HG02798 (cell line): ENCODE results near the gene M6PR.
"Not testable (repeated sequence)": the region's sequence is repeated elsewhere in the genome, so short reads cannot be mapped to it uniquely, and the experiment has no call there.

Experiments
- ATAC-seq: cut with Tn5 transposase; IDR thresholded peaks from one replicate; pipeline ENCODE4 v1.9.1; 2021; ENCODE audit warnings: mild to moderate bottlenecking; ENCODE audit not compliant: unreplicated experiment, poor library complexity

Gene M6PR

DNA sequence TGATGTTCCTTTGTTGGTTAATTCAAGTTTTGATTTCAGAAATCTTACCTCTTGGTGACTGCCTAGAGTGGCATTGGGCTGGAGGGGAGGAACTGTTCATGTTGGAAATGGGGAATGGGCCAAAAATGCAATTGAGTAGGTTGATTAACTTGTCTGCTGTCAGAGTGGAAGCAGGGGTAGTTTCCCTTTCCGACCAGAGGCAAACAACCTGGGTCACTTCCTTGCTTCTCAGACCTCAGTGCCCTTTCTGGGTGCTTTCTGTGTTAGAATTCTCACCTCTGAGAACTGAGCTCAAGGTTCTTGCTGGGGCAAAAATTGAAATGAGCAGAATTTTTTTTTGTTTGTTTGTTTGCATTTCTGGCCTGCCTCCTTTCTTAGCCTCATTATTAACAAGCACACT is 2.3 kb upstream of the M6PR start:
- ATAC-seq, result no peak

DNA sequence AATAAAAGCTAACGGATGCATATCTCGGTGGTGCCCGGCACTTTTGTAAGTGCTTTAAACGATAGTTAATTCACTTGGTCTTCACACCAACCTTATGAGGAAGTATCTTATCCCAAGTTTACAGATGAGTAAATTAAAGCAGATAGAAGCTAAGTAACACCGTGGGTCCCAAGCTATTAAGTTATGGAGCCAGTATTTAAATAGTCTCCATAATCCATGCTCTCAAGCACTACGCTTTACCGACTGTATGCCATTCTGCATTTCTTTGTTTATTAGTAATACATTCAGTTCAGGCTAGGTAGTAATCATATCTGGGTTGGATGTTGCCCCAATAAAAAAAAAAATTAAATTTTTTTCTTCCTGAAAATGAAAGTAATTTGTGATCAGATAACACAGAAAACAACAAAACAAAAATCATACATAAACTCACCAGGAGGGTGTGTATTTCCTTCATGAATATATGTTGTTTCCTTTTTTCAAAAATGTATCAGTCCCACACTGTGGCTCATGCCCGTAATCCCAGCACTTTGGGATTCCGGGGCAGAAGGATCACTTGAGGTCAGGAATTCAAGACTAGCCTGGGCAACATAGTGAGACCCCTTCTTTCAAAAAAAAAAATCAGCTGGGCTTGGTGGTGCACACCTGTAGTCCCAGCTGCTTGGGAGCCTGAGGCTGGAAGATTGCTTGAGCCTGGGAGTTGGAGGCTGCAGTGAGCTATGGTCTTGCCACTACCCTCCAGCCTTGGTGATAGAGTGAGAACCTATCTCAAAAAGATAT is 1.4 kb upstream of the M6PR start:
- ATAC-seq, result no peak

DNA sequence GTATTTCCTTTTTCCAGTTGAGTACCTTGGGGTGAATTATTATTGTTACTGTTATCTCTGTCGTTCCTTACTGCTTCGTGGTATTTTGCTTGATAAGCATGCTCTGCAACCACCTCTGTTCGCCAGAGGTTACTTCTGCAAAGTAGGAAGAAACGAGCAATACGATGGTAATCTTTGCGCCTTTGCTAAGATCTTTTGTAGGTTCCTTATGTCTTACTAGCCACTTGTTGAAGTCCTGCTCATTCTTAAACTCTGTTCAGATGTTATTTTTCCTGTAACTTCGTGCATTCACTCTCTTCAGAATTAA is 729 bp upstream of the M6PR start:
- peak; percentile 9 for ATAC-seq

DNA sequence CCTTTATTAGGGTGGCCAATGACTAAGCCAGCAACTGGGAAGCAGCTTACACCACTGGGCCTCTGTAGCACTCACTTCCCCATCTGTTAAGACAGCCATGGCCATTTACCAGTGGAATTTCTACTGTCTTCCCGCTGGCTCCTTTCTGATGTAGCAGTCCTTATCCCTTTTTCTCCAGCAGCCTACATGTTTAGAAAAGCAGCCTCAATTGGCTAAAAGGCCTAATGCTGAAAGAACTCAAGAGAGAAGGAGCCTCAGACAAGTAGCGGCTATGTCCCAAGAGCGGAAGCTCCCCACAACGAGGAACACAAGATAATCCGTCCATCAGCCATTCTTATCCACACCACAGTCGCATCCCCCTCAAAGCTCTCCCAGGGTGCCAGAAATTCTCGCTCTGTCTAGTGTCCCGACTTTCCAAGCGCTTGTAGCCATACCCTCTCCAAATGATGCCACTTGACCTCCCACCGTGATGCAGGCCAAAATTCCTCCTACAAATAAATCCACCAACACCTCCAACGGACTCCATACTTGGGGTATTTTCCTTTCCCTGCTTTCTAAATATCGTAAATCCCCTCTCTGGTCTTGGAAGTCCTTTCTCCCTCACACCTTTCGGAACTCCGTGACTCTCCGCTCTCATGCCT is 624 bp downstream of the M6PR start:
- ATAC-seq, result no peak

DNA sequence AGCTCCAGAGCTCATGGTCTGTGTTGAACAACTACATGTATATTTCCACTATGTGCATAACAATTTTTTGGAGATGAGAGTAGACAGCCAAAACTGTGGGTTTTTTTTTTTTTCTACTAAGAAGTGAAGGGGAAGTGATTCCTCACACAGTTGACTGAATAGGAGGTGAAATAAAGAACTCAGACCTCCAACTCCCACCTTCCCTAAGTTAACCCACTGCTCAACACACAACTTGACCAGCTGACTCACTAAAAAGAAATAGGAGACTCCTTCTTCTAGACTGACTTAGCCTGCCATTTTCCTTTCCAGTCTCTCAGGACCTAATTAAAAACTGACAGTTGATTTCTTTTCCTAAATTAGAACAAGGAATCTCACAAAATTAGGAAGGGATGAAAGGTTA is 1.7 kb downstream of the M6PR start:
- ATAC-seq, result no peak

DNA sequence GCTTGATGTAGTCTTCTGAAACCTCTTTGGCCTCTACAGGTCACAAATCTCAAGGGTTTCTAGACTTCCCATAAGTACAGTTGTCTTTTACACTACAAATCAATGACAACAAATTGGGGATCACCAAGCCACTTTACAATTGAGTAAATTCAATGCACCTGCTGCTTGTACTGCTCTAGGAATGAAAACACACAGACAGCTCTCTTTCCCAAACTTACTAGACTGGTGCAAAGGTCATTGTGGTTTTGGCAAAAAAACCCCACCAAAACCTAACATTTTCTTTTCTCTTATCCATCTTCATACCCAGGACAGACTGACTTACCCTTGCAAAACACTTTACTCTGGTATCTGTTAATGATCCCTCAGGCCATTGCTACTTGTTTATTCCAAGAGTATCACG is 2.7 kb downstream of the M6PR start:
- ATAC-seq, result no peak

DNA sequence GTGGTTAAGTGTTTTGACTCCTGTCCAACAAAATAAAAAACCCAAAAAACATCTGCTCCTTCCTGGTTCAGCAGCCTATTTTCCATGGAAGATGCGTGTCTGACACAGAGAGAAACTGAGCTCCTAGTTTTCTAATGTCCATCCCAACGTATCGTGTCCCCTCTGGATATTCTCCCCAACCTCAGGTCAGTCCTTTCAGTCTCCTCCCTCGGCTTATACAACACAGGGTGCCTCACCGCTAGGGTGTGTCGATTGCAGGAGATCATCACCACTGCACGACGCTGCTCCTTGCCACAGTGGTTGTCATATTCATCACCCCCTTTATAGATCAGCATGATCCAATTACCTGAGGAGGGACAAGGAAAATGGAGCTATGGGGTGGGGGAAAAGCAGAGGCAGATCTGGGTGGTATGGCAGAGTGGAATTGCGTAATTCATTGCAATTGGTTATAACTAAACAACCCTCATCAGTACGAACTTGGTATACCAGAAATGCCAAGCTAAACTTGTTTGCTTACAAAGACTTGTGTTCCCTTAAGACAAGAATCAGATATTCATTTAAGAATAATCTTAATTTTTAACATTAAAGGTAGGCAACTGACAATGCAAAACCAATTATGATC is 5.8 kb downstream of the M6PR start:
- ATAC-seq, result no peak

DNA sequence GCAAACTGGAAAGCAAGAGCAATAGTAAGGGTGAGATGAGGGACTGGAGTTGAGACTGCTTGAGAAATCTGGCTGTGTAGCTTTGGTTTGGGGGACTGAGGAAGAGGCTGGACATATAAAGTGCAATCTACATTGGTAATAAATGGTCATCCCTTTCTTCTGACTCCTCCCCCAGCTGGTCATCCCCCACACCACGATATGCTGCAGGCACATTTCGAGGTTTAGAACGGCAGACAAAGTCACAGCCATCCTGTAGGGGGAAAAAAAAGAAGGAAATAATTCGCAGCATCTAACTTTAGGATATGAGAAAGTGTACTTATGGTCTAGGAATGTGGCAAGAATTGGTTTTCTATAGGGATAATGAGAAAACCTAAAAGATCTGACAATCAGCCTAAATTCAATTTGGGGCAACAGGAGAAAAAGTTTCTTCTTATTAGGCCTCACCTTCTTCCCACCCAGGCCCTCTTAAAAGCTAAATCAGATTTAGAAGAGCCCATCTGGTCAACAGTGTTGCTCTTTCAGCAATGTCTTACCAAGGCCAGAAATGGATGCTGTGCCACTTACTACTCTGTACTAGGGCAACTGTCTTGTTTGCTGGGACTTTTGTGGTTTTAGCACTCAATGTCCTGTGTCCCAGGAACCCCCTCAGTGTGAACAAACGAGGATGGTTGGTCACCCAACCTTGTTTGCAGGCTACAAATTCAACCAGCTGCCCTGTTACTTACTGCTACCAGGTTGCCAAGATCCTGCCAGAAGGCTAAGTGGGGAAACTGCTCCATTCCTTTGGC is 7.6 kb downstream of the M6PR start:
- no peak for ATAC-seq

DNA sequence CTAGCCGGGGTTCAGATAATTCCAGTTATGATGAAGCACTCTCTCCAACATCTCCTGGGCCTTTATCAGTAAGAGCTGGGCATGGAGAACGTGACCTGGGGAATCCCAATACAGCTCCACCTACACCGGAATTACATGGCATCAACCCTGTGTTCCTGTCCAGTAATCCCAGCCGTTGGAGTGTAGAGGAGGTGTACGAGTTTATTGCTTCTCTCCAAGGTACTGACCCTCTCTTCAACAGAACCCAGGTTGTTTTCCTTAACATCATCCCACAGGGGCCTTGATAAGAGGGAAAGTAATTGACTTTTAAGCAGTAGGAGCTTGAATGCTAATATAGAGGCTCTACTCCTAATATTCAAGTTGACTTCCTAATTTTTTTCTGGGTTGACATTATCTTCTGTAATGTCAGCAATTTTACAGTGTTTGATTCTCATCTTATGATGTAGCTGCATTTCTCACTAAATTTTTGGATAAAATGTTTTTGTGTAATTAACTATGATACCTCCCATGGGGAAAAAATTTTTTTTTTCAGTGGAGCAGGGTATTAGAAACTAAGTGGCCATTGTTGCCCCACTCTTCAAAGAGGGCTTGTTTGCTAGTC is 11.5 kb downstream of the M6PR start:
- ATAC-seq, result not testable (repeated sequence)

DNA sequence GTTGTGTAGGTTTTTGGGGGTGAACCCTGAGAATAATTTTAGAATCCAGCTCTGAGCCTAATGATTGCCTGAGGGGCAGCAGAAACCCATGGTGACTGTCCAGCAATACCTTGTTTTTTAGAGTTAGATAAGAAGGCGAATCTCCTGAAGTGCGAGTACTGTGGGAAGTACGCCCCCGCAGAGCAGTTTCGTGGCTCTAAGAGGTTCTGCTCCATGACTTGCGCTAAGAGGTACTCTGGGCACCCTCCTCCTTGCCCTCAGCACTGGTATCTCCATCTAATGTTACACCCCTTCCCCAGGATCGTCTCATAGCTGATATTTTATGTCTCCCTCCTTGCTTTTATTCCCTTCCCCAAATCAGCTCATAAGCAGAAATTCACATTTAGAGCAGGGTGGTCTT is 12.7 kb downstream of the M6PR start:
- ATAC-seq, result no peak

DNA sequence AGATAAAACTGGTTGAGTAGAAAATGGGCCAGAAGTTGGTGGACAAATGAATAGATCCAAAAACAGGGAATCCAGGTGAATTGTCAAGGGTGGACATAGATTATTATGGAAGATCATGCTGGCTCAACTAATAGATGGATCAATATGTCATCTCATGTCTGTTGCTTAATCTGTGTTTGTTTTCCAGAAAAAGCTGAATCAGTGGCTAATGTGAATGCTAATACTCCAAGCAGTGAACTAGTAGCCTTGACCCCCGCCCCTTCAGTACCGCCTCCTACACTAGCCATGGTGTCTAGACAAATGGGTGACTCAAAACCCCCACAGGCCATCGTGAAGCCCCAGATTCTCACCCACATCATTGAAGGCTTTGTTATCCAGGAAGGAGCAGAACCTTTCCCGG is 15.4 kb downstream of the M6PR start:
- ATAC-seq, result not testable (repeated sequence)

DNA sequence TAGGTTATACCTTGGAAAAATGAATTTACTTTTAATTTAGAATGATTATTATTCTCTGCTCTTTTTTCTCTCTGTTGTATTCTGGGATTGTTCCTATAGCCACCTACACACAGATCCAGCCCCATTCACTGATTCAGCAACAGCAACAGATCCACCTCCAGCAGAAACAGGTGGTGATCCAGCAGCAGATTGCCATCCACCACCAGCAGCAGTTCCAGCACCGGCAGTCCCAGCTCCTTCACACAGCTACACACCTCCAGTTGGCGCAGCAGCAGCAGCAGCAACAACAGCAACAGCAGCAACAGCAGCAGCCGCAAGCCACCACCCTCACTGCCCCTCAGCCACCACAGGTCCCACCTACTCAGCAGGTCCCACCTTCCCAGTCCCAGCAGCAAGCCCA is 17.0 kb downstream of the M6PR start:
- ATAC-seq, result not testable (repeated sequence)

DNA sequence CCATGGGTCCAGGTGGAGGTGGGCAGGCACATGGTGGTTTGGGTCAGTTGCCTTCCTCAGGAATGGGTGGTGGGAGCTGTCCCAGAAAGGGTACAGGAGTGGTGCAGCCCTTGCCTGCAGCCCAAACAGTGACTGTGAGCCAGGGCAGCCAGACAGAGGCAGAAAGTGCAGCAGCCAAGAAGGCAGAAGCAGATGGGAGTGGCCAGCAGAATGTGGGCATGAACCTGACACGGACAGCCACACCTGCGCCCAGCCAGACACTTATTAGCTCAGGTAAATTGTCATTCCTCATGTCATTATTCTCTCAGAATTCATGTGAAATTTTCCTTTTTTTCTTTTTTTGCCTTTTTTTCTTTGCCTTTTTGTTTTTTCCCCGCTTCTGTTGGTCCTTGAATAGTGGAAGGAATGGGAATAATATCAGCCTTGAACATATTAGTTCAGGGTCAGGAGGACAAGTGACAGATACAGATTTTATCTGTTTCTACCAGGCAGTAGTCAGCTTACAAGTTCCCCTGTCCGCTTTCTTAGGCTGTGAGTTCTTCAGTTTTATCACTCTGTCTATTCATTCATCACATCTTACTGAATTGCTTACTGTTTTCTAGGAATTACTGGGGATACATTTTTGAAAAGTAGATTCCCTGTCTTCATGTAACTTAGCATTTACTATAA is 18.7 kb downstream of the M6PR start:
- ATAC-seq, result not testable (repeated sequence)

DNA sequence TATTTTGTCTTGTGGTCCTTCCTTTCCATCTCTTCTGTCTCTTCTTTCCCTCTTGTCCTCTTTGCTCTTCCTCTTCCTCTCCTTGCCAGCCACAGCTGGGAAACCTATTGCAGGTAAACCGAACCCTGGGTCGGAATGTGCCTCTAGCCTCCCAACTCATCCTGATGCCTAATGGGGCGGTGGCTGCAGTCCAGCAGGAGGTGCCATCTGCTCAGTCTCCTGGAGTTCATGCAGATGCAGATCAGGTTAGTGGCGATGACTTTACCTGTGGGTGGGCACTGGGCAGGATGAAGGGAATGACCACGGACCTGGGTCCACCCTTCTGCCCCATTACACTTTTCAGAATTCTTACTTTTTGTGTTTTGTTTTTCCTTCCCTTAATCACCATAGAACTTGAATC is 26.9 kb downstream of the M6PR start:
- no peak for ATAC-seq

DNA sequence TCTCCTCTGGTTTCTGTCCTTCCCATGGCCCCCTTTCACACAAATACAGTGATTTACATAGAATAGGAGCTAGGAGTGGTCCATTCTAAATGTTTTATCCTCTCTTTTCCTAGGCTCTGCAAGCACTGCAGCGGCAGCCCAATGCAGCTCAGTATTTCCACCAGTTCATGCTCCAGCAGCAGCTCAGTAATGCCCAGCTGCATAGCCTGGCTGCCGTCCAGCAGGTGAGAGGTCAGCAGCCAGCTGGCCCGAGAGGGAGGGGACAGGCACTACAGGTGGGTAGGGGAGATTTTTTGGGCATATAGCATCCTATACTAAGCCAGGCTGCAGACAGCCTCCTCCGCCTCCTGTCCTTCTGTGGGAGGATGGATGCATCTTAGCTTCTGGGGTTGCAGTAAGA is 29.8 kb downstream of the M6PR start:
- not testable (repeated sequence) for ATAC-seq

DNA sequence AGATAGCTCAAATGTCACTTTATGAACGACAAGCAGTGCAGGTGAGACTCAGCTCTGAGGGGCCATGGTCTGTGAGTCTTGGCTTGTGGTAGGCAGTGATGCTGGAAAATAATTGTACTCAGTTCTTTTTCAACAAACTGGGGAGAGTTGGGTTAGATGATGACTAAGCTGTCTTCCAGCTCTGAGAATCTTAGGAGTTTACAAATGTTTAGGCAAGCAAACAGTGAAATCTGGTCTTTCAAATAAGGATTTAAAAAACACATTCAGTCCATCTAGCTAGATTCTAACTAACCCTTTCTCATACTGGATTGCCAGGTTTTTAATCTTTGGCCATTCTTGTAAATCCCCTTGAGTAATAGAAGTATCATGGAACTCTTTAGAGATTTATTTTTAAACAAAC is 31.7 kb downstream of the M6PR start:
- ATAC-seq, result no peak

DNA sequence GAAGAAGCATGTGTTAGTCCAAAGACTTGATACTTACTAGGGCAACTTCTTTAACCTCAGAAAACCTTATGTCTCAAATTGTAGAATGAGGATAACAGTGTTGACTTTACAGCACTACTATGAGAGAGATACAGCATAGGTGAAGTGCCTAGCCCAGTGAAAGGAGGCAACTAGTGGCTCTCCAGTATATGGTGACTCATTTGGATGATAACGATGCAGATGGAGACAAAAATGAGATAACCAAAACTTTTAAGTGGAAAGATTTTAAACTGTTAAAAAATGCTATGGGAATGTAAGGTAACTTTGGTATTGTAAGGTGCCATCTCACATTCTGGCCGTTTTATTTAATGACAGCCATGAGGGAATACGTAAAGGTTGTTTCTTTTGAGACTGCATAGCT is 32.4 kb downstream of the M6PR start:
- no peak for ATAC-seq

DNA sequence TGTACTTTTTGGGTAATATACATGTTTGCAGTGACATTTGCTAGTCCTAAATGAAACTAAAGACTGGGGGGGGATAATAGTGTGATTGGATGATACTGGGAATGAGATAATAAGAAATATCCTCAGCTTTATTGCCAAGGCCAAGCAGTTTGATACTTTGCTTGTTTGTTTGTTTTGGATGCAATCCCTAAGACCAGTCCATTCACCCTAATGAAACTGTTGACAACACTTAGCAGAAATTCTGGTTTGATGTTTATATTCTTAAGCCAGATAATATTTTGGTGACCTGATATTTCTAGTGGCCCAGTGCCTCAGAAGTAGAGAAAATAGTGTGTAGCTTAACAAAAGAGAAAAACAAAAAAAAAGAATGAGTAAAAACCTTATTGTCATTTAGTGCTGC is 33.3 kb downstream of the M6PR start:
- ATAC-seq, result no peak

DNA sequence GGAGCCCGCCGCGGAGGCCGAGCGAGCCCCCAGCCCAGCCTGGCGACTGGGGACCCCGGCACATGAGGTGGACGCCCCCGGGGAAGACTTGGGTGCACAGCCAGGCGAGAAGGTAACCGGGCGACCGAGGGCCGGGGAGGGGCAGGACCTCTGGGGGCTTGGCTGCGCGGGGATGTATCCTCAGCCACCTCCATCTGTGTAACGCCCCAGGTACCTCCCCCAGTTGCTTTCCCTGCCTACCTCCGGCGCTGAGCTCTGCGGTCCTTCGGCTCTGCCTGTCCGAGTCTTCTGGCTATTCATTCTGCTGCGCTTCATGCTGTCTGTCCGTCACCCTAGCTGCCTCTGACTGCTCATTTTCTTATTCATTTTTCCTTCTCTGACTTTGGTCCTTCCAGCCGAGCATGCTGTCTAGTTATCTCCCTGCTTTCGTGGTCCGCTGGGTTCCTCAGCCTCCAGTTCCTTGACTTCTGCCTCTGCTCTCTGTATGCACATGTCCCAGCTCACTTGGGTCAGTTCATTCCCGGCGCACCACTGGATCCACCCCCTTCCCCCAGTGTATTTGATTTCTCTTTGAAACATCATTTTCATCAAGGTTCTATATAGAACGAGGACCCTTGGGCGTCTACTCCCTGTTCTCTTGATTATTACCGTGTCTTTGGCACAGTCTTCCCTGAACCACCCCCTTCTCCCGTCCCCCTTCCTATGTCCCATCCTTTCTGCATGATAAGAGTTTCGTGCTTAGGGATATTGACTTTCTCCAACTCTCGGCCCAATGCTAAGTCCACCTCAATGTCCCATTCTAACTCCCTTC is 34.5 kb downstream of the M6PR start:
- ATAC-seq, result peak; percentile 72
